ENCODE measurements around the gene OR10T2.
"Not testable (repeated sequence)": the region's sequence is repeated elsewhere in the genome, so short reads cannot be mapped to it uniquely, and the experiment has no call there.

The OR10T2 gene, protein sequence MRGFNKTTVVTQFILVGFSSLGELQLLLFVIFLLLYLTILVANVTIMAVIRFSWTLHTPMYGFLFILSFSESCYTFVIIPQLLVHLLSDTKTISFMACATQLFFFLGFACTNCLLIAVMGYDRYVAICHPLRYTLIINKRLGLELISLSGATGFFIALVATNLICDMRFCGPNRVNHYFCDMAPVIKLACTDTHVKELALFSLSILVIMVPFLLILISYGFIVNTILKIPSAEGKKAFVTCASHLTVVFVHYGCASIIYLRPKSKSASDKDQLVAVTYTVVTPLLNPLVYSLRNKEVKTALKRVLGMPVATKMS

DNA sequence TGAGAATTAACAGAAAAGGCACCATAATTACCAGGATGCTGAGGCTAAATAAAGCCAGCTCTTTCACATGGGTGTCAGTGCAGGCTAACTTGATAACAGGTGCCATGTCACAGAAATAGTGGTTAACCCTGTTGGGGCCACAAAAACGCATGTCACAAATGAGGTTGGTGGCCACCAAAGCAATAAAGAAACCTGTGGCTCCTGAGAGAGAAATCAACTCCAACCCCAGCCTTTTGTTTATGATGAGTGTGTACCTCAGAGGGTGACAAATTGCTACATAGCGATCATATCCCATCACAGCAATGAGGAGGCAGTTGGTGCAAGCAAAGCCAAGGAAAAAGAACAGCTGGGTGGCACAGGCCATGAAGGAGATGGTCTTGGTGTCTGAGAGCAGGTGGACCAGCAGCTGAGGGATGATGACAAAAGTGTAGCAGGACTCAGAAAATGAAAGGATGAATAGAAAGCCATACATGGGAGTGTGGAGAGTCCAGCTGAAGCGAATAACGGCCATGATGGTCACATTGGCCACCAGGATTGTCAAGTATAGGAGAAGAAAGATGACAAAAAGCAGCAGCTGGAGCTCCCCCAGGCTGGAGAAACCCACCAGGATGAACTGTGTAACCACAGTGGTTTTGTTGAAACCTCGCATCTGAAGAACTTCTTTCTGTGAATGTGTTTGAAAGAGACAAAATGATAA, at the start of gene OR10T2:
Gene OR10T2, minus strand, starts transcription at position 649 of the 697 bp plus-strand sequence. Its CDS starts 0 bp downstream, at position 649.
- H3K4me3 ChIP-seq (ENCODE audit: control insufficient read depth, low read depth, low read length): no peak within 1 kb of the TSS
- TF ChIP-seq, protein P1, sequence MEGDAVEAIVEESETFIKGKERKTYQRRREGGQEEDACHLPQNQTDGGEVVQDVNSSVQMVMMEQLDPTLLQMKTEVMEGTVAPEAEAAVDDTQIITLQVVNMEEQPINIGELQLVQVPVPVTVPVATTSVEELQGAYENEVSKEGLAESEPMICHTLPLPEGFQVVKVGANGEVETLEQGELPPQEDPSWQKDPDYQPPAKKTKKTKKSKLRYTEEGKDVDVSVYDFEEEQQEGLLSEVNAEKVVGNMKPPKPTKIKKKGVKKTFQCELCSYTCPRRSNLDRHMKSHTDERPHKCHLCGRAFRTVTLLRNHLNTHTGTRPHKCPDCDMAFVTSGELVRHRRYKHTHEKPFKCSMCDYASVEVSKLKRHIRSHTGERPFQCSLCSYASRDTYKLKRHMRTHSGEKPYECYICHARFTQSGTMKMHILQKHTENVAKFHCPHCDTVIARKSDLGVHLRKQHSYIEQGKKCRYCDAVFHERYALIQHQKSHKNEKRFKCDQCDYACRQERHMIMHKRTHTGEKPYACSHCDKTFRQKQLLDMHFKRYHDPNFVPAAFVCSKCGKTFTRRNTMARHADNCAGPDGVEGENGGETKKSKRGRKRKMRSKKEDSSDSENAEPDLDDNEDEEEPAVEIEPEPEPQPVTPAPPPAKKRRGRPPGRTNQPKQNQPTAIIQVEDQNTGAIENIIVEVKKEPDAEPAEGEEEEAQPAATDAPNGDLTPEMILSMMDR (IDR thresholded peaks at IDR 0.05; ENCODE audit: control insufficient read depth, insufficient read depth, low read depth, low read length, missing control alignments): no peak
- DNase-seq (ENCODE audit: low read depth): no peak

DNA sequence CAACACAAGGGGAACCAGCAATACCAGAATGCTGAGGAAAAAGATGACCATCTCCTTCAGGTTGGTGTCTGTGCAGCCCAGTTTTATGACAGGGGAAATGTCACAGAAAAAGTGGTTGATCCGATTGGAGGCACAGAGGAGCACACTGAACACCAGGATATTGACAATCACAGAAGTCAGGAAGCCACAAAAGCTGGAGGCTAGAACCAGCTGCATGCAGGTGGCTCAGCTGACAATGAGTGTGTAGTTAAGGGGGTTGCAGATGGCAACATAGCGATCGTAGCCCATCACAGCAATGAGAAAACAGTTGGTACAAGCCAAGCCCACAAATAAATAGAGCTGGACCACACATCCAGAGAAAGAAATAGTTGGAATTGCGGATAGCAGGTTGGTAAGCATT, 46.1 kb upstream of the OR10T2 start:
- no peak overlapping the region for H3K4me3 ChIP-seq (ENCODE audit: control insufficient read depth, low read depth, low read length)
- no peak for DNase-seq (ENCODE audit: low read depth)
- TF ChIP-seq, protein P1 (IDR thresholded peaks at IDR 0.05; ENCODE audit: control insufficient read depth, insufficient read depth, low read depth, low read length, missing control alignments): no peak

DNA sequence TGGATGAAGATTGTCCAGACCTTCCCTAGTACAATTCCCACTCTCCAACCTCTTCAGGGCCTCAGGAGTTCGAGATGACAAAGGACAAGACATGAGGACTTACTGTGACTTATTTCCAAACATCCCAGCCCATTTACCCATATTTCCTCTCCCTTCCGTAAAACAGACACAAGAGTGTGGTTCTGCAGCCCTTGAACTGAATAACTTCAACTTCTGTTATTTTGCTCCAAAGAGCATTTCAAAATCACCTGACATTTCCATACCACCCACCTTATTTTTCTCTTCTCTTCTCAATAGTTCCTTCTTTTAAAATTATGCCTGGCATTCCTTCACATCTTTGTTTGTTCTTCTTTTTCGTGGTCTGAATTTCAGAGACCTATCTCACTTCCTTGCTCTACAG, 35.5 kb upstream of the OR10T2 start:
- H3K4me3 ChIP-seq (ENCODE audit: control insufficient read depth, low read depth, low read length): no peak overlapping the region
- no peak for DNase-seq (ENCODE audit: low read depth)
- TF ChIP-seq, protein P1 (IDR thresholded peaks at IDR 0.05; ENCODE audit: control insufficient read depth, insufficient read depth, low read depth, low read length, missing control alignments): no peak

DNA sequence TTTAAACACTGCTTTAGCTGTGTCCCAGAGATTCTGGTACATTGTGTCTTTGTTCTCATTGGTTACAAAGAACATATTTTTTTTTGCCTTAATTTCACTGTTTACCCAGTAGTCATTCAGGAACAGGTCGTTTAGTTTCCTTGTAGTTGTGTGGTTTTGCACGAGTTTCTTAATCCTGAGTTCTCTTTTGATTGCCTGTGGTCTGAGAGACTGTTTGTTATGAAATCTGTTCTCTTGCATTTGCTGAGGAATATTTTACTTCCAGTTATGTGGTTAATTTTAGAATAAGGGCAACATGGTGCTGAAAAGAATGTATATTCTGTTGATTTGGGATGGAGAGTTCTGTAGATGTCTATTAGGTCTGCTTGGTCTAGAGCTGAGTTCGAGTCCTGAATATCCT, 30.9 kb upstream of the OR10T2 start:
- not testable (repeated sequence) for H3K4me3 ChIP-seq (ENCODE audit: control insufficient read depth, low read depth, low read length); DNase-seq (ENCODE audit: low read depth)

DNA sequence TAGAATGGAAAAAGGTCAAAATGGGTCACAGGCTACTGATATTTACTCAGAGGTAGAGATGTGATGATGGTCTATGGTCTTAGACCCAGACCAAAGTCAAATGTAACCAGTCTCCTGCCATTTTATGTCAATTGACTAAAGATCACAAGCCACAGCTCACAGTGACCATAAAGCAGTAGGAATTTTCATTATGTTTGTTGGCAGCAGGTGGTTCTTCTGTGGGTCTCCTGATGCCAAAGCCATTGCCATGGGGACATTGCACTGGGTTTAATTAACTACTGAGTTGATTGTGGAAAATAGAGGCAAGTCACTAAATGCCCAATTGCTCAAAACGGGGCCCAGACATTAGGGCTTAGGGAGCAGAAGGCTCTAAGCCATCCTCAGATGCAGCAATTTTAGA, 26.9 kb upstream of the OR10T2 start, which contains the start of gene OR10K2:
Gene OR10K2, minus strand, starts transcription at position 101 of the 400 bp plus-strand sequence. CDS start 5,371 bp downstream, outside the sequence.
- TF ChIP-seq, protein P1 (IDR thresholded peaks at IDR 0.05; ENCODE audit: control insufficient read depth, insufficient read depth, low read depth, low read length, missing control alignments): no peak
- DNase-seq (ENCODE audit: low read depth): no peak
- no peak within 1 kb of the TSS for H3K4me3 ChIP-seq (ENCODE audit: control insufficient read depth, low read depth, low read length)

DNA sequence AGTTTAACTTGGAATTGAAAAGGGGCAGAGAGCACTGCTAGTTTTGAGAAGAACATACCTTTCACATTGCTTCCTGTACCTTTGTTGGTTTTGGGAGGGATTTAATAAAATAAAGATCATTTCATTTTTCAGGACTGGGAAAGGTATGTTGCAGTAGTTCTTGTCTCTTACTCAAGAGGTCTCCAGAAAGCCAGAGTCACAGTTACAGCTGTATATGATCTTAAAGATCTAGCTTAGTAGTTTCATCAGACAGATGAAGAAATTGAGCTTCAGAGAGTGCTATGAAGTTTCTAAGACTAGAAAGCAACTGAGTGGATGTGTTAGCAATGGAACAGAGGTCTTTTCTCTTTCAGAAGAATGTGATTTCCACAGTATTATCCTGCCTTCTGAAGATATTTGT, 25.8 kb upstream of the OR10T2 start:
- TF ChIP-seq, protein P1 (IDR thresholded peaks at IDR 0.05; ENCODE audit: control insufficient read depth, insufficient read depth, low read depth, low read length, missing control alignments): no peak
- no peak overlapping the region for H3K4me3 ChIP-seq (ENCODE audit: control insufficient read depth, low read depth, low read length)
- no peak for DNase-seq (ENCODE audit: low read depth)

DNA sequence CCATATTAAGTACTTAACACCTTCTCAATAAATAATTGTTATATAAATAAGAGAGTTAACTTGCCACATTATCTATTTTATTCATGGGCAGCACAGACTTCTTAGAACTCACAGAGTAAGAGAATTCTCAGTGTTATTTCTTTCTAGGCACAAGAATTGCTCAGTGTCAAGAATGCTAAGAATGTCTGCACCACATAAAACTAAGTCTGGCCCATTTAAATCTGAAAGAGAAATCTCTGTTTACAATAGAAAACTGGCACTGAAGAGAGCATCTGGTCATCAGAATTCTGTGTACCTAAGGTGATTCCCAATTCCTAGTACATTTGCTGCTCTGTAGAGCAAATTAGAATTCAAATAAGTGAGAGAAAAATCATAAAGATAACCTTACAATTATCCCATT, 22.9 kb upstream of the OR10T2 start:
- TF ChIP-seq, protein P1 (IDR thresholded peaks at IDR 0.05; ENCODE audit: control insufficient read depth, insufficient read depth, low read depth, low read length, missing control alignments): no peak
- DNase-seq (ENCODE audit: low read depth): no peak
- H3K4me3 ChIP-seq (ENCODE audit: control insufficient read depth, low read depth, low read length): no peak overlapping the region

Measured in AG09309 (cell line).